ENCODE measurements around the gene ABCF1. TPM values are rescaled to one million over a fixed set of nuclear protein-coding genes. Genes with fewer than 3 reads are reported as not detected.
"Not testable (repeated sequence)": the region's sequence is repeated elsewhere in the genome, so short reads cannot be mapped to it uniquely, and the experiment has no call there.

The ABCF1 gene
- 10 to 100 TPM; 33.9 to 41.3 TPM for total RNA-seq

DNA sequence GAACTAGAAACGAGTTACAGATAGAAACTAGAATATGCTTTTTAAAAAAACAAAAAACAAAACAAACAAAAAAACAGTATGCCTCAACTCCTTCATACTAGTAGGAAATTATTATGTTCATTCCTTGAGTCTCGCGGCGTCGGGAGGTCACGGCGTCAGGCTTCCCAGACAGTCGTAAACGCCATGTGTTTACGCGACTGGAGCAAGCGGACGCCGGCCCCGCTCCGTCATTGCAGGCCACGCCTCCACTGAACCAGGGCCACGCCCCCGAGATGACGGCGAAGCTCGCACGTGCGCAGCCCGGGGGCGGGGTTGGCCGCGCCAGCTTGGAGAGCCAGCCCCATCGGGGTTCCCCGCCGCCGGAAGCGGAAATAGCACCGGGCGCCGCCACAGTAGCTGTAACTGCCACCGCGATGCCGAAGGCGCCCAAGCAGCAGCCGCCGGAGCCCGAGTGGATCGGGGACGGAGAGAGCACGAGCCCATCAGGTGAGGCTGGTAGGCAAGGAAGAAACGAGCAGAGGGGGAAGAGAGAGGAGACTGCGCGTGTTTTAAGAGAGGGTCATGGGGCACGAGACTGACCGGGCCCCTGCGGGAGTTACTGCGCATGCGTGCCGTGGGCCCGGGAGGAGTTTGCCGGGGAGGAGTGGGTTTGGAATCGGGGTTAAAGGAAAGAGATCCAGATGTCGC, at the start of gene ABCF1:
Gene ABCF1 (plus strand): TSS at position 368 of the 687 bp plus-strand sequence. CDS start 46 bp downstream, at position 414.
- Histone ChIP-seq H3K27me3 (no peaks in the 10 kb centered on the region), H3K4me3 (peak within 1 kb of the TSS; percentile 53 to 67), H3K27ac (peak within 1 kb of the TSS; percentile 81 to 96), H3K4me1 (peaks cover 0 to 30% of the 10 kb centered on the region in 2 donors), H3K9me3 (no peaks in the 10 kb centered on the region), H3K36me3 (no peaks in the 10 kb centered on the region)
- peak; percentile 98 for DNase-seq (ENCODE audit: low spot score)
- TF ChIP-seq, protein P1, sequence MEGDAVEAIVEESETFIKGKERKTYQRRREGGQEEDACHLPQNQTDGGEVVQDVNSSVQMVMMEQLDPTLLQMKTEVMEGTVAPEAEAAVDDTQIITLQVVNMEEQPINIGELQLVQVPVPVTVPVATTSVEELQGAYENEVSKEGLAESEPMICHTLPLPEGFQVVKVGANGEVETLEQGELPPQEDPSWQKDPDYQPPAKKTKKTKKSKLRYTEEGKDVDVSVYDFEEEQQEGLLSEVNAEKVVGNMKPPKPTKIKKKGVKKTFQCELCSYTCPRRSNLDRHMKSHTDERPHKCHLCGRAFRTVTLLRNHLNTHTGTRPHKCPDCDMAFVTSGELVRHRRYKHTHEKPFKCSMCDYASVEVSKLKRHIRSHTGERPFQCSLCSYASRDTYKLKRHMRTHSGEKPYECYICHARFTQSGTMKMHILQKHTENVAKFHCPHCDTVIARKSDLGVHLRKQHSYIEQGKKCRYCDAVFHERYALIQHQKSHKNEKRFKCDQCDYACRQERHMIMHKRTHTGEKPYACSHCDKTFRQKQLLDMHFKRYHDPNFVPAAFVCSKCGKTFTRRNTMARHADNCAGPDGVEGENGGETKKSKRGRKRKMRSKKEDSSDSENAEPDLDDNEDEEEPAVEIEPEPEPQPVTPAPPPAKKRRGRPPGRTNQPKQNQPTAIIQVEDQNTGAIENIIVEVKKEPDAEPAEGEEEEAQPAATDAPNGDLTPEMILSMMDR (IDR thresholded peaks at IDR 0.05), result no peak

DNA sequence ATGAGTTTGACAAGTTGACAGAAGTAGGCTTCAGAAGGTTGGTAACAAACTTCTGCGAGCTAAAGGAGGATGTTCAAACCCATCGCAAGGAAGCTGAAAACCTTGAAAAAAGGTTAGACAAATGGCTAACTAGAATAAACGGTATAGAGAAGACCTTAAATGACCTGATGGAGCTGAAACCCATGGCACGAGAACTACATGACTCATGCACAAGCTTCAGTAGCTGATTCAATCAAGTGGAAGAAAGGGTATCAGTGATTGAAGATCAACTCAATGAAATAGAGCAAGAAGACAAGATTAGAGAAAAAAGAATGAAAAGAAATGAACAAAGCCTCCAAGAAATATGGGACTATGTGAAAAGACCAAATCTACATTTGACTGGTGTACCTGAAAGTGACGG, 49.3 kb upstream of the ABCF1 start:
- not testable (repeated sequence) for H3K9me3 ChIP-seq; H3K27me3 ChIP-seq; H3K36me3 ChIP-seq; H3K4me3 ChIP-seq; DNase-seq (ENCODE audit: low spot score); H3K4me1 ChIP-seq; H3K27ac ChIP-seq

DNA sequence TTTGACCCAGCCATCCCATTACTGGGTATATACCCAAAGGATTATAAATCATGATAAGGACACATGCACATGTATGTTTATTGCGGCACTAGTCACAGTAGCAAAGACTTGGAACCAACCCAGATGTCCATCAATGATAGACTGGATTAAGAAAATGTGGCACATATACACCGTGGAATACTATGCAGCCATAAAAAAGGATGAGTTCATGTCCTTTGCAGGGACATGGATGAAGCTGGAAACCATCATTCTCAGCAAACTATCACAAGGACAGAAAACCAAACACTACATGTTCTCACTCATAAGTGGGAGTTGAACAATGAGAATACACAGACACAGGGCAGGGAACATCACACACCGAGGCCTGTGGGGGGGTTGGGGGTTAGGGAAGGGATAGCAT, 44.8 kb upstream of the ABCF1 start:
- not testable (repeated sequence) for H3K27me3 ChIP-seq; H3K4me3 ChIP-seq; H3K4me1 ChIP-seq; H3K9me3 ChIP-seq; H3K36me3 ChIP-seq; DNase-seq (ENCODE audit: low spot score); H3K27ac ChIP-seq

DNA sequence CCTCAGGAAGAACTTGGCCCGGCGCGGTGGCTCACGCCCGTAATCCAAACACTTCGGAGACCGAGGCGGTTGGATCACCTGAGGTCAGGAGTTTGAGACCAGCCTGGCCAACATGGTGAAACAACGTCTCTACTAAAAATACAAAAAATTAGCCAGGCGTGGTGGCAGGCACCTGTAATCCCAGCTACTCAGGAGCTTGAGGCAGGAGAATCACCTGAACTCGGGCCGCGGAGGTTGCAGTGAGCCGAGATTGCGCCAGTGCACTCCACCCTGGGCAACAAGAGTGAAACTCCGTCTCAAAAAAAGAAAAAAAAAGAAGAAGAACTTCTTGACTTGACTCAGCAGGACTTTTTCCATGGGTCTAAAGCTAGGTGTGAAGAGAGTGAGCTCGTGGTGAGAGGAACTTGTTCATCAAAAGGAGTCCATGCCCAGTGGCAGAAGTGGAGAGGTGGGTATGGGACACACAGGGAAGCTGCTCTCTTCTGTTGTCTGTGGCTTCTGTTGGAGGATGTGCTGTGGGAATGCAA, 41.8 kb upstream of the ABCF1 start:
- H3K4me1 ChIP-seq; H3K4me3 ChIP-seq; H3K27ac ChIP-seq; H3K9me3 ChIP-seq; H3K27me3 ChIP-seq; DNase-seq (ENCODE audit: low spot score); H3K36me3 ChIP-seq: not testable (repeated sequence)

DNA sequence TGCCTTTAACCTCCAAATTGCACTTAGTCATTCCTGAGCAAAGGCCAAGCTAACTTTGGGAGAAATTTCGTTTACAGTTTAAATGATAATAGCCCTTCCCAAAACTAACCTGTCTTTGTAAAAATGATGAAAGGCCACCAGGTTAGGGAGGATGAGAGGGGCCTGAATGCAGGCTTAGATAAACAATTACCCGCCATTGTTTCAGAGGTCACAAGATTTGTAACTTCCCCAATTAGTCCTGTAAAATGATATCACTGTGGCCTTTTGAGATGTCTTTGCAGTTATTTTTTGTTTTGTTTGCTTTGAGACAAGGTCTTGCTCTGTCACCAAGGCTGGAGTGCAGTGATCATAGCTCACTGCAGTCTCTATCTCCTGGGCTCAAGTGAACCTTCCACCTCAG, 41.2 kb upstream of the ABCF1 start:
- DNase-seq (ENCODE audit: low spot score), result no peak
- no peak overlapping the region for H3K4me3 ChIP-seq
- no peak overlapping the region for H3K27ac ChIP-seq
- H3K9me3 ChIP-seq, result no peaks in the 10 kb centered on the region
- TF ChIP-seq, protein P1 (IDR thresholded peaks at IDR 0.05), result no peak
- no peaks in the 10 kb centered on the region for H3K36me3 ChIP-seq
- peaks cover 0 to 4% of the 10 kb centered on the region in 2 donors for H3K4me1 ChIP-seq
- no peaks in the 10 kb centered on the region for H3K27me3 ChIP-seq

DNA sequence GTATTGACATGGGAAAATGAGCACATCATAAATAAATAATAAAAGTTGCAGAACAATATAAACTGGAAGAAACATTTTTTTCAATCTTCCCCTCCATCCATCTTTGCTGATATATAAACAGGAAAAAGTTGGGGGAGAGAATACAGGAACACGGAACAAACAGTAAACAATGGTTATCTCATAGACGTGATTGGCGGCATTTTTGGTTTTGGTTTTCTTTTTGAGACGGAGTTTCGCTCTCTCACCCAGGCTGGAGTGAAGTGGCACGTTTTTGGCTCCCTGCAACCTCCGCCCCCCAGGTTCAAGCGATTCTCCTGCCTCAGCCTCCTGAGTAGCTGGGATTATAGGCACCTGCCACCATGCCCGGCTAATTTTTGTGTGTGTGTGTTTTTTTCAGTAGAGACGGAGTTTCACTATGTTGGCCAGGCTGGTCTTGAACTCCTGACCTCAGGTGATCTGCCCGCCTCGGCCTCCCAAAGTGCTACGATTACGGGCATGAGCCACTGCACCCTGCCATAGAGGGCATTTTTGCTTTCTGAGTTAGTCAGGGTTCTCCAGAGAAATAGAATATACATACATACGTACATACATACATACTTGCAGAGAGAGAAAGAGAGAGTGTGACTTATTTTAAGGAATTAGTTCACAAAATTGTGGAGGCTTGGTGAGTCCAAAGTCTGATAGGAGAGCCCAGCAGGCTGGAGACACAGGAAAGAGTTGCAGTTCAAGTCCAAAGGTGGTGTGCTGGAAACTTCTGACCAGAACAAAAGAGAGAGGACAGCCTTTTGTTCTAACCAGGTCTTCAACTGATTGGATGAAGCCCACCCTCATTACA, 37.6 kb upstream of the ABCF1 start:
- H3K27me3 ChIP-seq, result no peaks in the 10 kb centered on the region
- TF ChIP-seq, protein P1 (IDR thresholded peaks at IDR 0.05), result no peak
- H3K9me3 ChIP-seq, result no peaks in the 10 kb centered on the region
- no peak overlapping the region for H3K4me3 ChIP-seq
- no peak overlapping the region for H3K27ac ChIP-seq
- no peak for DNase-seq (ENCODE audit: low spot score)
- no peaks in the 10 kb centered on the region for H3K36me3 ChIP-seq
- H3K4me1 ChIP-seq, result peaks cover 0 to 4% of the 10 kb centered on the region in 2 donors

DNA sequence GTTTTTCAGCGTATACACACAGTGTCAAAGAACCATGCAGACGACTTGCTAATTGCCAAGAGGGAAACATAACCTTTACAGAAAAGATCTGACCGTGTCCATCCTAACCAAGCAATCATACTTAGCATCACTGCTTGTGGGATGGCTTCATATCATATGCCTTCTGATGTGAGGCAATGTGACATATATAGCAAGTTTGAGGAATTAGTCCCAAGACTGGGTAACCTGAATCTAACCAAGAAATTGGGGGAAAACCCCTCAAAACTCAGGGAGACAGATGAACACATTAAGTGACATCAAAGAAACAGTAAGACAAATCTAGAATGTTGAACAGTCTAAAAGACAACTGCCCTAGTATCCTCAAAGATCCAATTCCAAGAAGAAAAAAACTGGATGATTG, 33.3 kb upstream of the ABCF1 start:
- Histone ChIP-seq H3K27me3 (no peaks in the 10 kb centered on the region), H3K27ac (no peak overlapping the region), H3K36me3 (no peaks in the 10 kb centered on the region), H3K9me3 (no peaks in the 10 kb centered on the region), H3K4me3 (no peak overlapping the region), H3K4me1 (peaks cover 0 to 6% of the 10 kb centered on the region in 2 donors)
- TF ChIP-seq, protein P1 (IDR thresholded peaks at IDR 0.05), result no peak
- no peak for DNase-seq (ENCODE audit: low spot score)
